SIG-M5 treated with dmso at 0.1 percent for 504 hours (cell line): Measurements from ENCODE around the gene FAM149A.

Source experiments
- DNase-seq: peaks from one replicate; lab custom pipeline; 2025; ENCODE audit not compliant: unreplicated experiment; lab: John Stamatoyannopoulos, UW

FAM149A gene

DNA sequence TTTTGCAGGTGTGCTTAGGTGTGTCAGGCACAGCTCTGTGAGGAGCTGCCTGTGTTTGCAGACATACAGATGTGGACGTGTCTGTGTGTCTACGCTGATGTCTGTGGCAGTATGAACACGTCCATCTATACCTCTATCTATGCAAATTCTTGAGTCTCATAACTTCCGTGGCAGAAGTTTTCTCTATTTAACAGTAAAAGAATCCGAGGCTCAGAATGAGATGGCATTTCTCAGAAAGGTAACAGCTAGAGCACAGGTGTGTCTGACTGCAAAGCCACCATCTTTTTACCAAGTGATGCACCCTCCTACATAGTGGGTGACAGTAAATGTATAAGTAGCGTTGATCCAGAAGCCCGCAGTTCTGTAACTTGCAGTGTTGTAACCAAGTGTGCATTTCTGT, 47.0 kb downstream of the FAM149A start:
- DNase-seq = no peak

DNA sequence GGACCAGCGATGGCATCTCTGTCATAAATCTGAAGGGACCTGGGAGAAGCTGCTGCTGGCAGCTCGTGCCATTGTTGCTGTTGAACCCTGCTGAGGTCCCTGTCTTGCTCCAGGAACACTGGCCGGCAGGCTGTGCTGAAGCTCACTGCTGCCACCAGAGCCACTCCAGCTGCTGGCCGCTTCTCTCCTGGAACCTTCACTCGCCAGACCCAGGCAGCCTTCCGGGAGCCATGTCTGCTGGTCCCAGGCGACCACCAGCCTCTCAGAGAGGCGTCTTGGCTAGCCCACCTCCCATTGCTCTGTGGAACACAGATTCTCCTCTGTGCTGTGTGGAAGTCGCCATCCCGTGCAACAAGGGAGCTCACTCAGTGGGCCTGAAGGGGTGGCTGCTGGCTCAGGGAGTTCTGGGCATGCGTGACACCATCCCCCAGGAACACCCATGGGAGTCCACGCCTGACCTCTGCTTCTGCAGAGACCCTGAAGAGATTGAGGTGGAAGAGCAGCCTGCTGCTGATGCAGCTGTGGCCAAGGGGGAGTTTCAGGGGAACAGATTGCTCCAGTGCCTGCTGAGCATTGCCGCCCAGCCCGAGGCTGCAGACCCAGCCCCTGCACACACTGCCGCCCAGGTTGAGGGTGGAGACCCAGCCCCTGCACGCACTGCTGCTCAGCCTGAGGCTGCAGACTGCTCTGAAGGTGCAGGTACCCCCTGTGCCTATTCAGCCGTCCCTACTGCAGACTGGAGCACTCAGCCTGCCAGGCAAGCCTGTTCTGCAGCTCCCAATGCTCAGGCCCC, 53.7 kb downstream of the FAM149A start:
- DNase-seq = no peak

GRCh38 chr4:186158966-186159365, 54.5 kb downstream of the FAM149A start:
- DNase-seq = no peak

- DNase-seq = no peak
Observed at GRCh38 chr4:186159613-186160012, 55.1 kb downstream of the FAM149A start.

DNA sequence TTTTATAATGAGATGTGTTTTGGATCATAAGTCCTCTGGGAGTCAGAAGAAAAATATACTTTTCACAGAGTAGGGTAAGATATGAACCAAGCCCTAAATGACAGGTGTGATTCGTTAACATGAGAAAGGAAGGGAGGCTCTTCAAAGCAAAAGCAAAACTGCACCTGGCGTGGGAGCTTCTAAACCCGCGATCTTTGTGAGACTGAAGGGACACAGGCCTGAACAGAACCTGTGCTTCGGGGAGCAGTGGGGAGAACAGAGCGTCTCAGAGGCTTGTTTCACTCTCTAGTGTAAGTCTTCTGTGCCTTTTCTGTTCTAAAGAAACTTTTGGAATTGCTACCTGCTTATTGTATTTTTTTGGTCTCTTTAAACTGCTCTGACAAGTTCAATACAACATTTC, 56.6 kb downstream of the FAM149A start:
- DNase-seq = no peak

DNA sequence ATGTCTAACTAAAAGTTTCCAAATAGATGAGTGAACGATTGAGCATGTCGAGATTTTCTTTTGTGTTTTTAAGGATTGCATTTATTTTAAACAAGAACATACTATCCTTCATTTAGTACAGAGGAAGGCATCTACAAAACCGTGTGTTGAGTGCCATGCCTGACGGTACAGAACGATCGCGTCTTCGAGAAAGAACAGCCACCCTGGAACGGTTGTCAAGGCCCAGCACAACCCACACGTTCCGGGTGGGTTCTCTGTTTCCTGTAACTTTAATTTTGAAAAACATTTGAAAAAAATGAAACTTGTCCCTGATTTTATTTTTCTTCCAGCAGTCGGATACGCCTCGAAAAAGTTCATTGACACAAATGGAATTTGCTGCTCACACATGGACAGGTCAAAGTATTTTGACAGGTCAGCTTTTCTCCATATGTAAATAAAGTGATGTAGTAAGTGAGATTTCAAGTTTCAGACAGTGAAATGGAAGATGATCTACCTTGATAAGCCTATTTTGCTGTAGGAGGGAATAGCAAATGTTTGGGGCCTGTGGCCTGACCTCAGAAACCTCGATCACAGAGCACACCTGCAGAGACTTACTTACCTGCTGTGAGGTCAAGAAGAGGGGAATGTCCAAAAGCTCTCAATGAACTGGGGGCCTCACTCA, 62.5 kb downstream of the FAM149A start:
- no peak for DNase-seq

- no peak for DNase-seq
Observed at GRCh38 chr4:186167605-186168004, 63.1 kb downstream of the FAM149A start.

GRCh38 chr4:186168750-186169149, 64.2 kb downstream of the FAM149A start:
- DNase-seq = no peak

DNA sequence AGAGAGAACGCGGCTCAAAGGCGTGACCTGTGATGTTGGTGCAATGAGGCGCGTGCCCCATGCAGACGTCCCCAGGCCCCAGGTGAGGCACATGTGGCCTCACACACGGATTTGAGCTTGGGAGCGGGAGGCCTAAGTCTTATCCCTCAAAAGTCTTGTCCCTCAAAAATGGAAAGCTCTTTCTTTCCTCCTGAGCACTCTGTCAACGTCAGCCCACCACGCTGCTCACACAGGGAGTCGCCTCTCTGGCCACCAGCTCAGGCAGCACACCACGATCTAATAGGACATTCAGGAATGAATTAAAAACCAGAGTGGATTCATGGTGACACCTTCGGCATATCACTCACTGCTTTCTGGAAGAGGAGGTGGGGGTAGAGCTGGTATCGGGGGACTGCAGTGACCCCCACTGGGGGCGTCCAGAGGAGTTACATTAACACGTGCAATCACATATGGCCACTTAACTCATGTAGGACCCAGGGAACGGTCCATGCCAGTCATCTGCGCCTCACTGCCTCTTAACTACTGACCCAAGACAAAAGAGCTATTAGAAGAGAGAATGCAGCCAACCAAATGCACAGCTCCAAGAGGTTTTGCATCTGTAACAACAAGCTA, 64.9 kb downstream of the FAM149A start:
- no peak for DNase-seq

GRCh38 chr4:186169945-186170802, 65.7 kb downstream of the FAM149A start:
- DNase-seq = no peak

DNA sequence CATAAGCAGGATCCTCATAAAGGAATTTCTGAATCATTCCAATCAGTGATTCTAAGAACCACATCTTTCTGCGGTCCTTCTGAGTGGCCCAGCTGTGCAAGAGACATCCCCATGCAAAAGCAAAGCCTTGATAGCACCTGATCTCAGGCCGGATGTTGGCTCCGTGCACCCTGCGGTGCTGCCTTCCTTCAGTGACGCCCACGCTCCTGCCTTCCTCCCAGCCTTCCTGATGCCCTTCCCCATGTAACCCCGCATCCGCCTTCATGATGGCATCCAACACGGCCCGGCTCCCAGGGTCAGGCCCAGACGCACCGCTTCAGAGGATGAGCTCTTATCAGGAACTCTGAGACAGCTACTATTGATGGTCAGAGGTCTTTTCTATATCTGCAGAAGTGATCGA, 66.5 kb downstream of the FAM149A start:
- DNase-seq = no peak

- DNase-seq = no peak
Observed at GRCh38 chr4:186172546-186172945, 68.0 kb downstream of the FAM149A start.

DNA sequence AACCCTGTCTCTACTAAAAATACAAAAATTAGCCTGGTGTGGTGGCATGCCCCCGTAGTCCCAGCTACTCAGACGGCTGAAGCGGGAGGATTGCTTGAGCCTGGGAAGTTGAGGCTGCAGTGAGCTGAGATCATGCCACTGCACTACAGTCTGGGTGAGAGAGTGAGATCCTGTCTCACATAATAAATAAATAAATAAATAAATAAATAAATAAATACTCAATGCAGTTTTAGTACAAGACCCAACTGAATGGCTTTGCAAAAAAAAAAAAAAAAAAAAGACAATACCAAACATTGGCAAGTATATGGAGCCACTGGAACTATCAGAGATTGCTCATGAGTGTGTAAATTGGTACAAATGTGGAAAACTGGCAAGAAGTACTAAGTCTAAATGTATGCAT, 83.6 kb downstream of the FAM149A start:
- no peak for DNase-seq

GRCh38 chr4:186189656-186190055, 85.2 kb downstream of the FAM149A start:
- no peak for DNase-seq

- DNase-seq = no peak
Observed at GRCh38 chr4:186190581-186191199, 86.2 kb downstream of the FAM149A start.

DNA sequence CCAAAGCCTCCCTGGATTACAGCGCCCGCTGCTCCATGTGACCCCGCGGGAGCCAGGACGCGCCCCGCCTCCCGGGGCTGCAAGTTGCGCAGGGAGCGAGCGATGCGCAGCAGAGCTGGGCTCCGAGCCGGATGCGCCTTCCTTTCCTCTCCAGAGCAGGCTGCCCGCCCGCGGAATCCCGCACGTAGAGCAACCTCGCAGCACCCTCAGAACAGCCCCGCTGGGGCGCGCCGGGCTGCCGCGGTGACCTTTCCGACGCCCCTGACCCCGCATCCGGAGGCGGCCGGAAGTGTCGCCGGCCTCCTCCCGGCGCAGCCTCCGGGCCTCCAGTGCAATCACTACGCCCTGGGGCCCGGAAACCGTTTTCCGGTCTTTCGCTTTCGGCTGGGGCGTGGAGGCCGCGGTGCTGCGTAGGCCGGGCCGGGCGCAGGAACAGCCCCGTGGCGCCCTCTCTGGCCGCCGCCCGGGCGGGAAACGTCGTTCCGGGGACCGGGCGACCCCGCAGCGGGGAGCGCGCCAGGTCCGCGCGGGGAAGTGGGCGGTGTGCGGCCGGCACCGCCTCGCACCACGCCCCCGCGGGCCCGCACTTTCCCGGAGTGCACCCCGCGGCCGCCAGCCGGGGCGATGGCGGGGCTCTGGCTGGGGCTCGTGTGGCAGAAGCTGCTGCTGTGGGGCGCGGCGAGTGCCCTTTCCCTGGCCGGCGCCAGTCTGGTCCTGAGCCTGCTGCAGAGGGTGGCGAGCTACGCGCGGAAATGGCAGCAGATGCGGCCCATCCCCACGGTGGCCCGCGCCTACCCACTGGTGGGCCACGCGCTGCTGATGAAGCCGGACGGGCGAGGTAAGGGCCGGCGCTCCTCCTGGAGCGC, 86.9 kb downstream of the FAM149A start, which contains the start of gene CYP4V2:
Gene CYP4V2, plus strand, starts transcription at position 368 of the 866 bp plus-strand sequence. Its CDS starts 257 bp downstream, at position 625.
- DNase-seq = peak; percentile 76

GRCh38 chr4:186192066-186192612, 87.6 kb downstream of the FAM149A start:
- peak; percentile 21 for DNase-seq

DNA sequence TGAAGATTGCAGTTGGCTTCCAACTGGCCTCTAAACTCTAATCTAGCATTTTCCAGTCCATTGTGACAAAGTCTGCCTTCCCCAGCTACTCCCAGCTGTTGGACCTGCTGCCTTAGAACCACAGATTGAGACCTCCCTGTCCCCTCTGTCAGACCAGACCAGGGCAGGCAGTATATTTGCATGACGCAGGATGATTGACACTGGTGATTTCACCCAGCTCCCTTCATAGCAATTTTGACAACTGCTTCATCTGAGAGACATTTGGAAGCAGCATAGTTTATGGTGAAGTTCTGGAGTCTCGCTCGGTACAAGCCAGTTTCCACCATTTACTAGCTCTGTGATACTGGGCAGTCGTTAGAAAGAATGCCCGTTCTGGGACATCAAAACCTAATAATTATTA, 89.3 kb downstream of the FAM149A start:
- no peak for DNase-seq

- no peak for DNase-seq
Observed at GRCh38 chr4:186196063-186196462, 91.6 kb downstream of the FAM149A start.
